HuH-7.5 (cell line): ENCODE measurements around the gene RAB18.
"Not testable (repeated sequence)": the region's sequence is repeated elsewhere in the genome, so short reads cannot be mapped to it uniquely, and the experiment has no call there.

Experiments used
- DNase-seq: peaks from one replicate; pipeline ENCODE4 v3.0.0; 2011; ENCODE audit warnings: low spot score

The RAB18 gene

DNA sequence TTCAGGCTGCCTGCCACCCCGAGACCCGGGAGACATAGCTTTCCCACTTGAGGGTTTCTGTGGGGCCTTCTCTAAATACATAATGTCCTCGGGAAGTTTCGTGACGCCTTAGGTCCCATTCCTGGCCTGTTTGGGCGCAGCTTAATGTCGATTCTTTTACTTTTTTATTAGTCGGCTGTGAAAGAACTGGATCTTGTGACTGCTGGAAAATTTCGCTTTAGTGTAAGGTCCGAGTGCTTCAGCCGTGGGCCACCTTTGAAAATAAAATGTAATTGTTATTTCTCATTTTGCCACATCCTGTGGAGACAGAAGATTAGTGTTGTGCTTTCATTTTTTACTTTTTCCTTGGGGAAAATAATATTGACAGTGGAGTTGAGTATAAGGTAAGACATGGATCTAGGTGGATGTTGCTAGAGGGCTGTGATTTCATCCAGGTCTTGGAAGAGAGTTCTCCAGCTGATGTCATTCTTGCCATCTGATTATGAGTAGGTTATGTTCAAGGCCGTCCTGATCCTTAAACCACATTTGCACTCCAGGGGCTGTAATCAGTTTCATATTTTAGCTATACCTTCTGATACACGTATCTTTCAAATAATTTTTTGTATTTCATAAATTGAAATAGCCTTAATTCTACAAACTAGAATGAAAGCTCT is 830 bp downstream of the RAB18 start:
- DNase-seq = no peak

- not testable (repeated sequence) for DNase-seq
Measured at GRCh38 chr10:27505537-27505936, 1.4 kb downstream of the RAB18 start.

GRCh38 chr10:27506280-27506679 is 2.2 kb downstream of the RAB18 start:
- no peak for DNase-seq

DNA sequence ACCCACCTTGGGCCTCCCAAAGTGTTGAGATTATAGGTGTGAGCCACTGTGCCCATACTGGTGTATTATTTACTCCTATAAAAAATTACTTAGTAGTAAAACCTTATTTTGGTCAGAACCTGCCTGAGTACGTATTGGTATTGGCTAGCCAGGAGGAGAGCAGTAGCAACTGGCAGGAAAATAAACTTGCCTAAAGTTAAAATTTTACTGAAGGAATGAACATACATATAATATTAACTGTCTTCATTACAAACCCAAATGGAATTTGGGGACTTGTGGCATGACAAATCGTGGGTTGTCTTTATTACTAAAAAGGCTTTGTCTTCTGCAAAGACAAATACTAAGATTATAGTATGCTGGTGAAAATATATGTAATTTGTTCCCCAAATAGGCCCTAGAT is 8.4 kb downstream of the RAB18 start:
- DNase-seq = no peak

DNA sequence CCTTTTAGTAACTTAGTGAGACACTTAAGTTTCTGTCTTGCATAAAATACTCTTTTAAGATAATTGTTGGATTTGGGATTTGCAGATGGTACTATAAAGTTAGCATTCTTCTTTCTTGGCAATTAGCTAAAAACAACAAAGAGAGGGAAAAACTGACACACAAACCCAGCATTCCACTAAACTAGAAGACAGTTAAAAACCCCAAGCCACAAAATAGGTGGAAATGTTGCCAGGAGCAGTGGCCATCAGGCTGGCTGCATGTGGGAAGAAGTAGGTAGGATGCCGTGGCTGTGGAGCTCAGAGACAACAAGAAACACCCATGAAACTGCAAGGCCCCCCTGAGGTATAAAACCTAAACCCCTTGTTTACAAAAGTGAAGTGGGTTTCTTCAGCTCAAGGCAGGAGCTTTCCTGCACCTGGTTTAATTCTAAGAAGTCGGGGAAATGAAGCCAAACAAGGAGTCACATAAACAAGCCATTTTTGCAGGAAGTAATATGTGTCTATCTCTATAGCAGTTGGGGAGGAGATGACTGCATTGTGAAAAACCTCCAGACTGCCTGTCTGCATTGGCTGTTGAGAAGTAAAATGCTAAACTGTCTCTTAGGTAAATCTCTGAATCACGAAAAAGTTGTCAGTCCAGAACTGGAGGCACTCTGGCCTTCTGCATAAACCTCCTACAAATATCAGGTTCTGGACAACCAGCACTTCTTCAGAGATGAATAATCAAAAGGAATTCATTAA is 9.5 kb downstream of the RAB18 start:
- DNase-seq = no peak

- DNase-seq = no peak
Measured at GRCh38 chr10:27514243-27514642, 10.1 kb downstream of the RAB18 start.

GRCh38 chr10:27518261-27518660 is 14.2 kb downstream of the RAB18 start:
- DNase-seq = no peak

DNA sequence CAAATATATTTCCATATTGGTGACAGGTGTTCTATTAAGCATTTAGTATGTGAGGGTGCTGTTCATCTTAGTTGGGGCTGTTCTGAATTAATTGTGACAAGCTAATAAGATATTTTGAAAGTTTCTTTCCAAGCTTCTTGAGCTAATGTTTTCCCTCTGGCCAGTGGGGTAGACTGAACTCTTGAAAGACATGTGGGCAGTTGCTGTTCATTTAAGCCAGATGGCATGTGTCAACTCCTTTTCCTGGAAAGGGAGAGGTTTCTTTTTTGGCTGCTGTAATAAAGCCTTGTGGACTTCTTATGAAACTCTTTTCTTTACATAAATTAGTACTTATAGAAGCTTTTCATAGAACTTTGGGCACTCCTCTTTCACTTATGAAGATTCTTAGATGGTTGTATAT is 21.7 kb downstream of the RAB18 start:
- DNase-seq = no peak

- DNase-seq = no peak
Measured at GRCh38 chr10:27526242-27526641, 22.1 kb downstream of the RAB18 start.

DNA sequence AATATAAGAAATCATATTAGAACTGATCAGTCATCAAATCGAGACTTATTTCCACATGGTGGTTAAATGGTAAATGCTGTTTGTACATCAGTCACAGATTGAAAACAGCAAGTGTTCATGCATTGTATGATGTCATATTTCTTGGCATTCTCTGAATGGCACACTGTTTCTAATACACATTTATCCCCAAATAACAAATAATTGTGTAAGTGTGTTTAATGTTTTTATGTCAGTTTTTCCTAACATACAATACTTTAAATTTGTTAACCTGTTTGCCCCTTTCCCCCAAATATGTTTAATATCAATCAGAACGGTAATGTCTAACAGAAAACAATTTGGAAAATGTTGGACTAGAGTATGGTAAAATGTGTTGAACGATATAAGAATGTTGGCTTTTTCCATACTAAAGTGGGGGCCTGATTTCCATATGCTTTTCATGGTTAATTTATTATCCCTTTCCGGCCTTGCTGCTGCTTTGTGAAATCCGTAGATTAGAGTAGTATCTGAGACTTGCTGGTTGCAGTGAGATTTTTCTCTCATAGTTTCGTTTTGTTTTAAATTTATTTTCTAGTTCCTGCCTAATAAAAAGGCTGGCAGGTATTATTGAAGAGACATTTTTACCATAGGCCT is 23.7 kb downstream of the RAB18 start:
- DNase-seq = no peak

DNA sequence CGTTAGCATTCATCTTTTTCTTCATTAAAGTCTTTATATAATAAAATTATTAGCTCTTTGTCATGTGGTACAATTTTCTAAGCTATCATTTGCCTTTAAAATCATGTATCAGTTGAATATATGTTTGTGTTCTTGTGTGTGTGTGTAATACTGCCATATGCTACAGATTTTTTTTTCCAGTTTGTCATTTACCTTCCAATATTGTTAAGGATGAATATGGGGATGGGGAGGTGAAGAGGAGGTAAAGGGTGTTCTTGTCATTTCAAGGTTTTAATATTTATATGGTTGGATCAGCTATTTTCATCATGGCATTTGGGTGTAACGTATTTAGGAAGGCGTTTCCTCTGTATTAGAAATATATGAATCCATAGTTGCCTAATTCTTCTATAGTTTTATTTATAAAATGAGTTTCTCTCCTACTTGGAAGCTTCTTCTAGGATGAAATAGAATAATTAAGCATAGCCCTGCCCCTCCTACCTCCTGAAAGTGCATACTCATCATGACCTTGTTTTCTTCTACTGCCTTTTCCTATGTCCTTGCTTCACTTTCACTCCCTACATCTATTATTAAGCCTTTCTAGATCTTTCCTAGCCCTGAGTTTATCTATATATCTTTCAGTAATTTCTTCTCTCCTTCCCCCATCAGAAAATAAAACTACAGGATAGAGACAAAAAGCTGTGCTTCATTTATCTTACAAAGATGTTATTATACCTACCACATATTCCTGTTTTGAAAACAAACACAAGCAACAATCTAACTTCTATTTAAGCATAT is 25.1 kb downstream of the RAB18 start:
- DNase-seq = no peak

GRCh38 chr10:27530477-27530876 is 26.4 kb downstream of the RAB18 start:
- DNase-seq = no peak

- no peak for DNase-seq
Measured at GRCh38 chr10:27531336-27531847, 27.3 kb downstream of the RAB18 start.

- DNase-seq = no peak
Measured at GRCh38 chr10:27534161-27534700, 30.1 kb downstream of the RAB18 start.

DNA sequence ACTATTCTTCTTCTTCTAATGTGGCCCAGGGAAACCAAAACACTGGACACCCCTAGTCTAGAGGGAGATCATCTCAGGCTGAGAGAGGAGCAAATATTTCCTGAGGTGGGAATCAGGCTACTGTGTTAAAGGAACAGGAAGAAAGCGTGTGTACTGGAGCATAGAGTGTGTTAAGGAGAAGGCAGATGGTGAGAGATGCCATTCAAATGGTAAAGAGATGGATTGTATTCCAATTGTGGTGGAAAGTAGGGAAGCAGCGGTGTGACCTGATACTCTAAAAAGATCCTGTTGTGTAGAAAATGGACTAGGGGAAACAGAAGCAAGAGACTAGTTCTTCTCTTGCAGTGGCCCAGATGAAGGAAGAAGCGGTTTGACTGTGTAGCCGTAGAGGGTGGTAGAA is 31.2 kb downstream of the RAB18 start:
- DNase-seq = no peak

GRCh38 chr10:27536437-27536836 is 32.3 kb downstream of the RAB18 start:
- no peak for DNase-seq

- DNase-seq = no peak
Measured at GRCh38 chr10:27537166-27537565, 33.1 kb downstream of the RAB18 start.

GRCh38 chr10:27537787-27538186 is 33.7 kb downstream of the RAB18 start:
- DNase-seq = no peak

- no peak for DNase-seq
Measured at GRCh38 chr10:27540672-27541071, 36.6 kb downstream of the RAB18 start.

- no peak for DNase-seq
Measured at GRCh38 chr10:27541796-27542729, 38.0 kb downstream of the RAB18 start.

DNA sequence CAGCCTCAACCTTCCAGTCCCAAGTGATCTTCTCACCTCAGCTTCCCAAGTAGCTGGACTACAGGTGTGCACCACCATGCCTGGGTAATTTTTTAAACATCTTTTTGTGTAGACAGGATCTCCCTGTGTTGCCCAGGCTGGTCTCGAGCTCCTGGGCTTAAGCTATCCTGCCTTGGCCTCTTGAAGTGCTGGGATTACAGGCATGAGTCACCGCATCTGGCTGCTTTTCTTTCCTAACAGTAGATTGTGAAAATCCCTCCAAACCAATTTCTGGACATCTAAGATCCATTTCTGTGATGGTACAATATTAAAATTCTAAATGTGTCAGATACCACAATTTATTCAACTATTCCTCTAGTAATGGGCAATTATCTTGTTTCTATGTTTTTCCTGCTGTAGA is 38.7 kb downstream of the RAB18 start:
- DNase-seq = no peak
